ENCODE data around the gene LRRC8A.

- no peak for TF ChIP-seq POLR2A (IDR thresholded peaks at IDR 0.05)
- TF ChIP-seq CTCF (IDR thresholded peaks at IDR 0.05): no peak
Observed at GRCh38 chr9:128946571-128947276, 64.8 kb downstream of the LRRC8A start.
